ENCODE results near the gene PAX2.
A peak's percentile ranks its signal among the peaks of the same experiment; 100 is the strongest.

Gene PAX2

DNA sequence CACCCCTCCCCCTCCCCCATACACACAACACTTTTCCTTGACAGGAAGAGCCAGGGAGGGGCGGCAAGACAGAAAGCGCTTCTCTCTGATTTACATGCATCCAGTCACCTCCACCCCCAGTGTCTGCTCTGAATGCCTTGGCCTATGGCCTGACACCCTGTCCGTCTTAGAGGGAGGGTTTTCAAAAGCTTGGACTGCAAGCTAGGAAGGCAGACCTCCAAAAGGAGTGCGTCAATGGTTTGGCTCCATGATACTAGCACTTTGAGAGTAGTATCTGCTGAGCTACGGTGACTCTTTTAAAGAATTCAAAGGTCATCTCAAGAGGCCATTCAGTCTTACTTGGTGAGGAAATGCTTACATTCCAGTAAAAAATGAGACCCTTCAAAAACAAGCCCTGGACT, 20.3 kb upstream of the PAX2 start:
- no peak for DNase-seq

DNA sequence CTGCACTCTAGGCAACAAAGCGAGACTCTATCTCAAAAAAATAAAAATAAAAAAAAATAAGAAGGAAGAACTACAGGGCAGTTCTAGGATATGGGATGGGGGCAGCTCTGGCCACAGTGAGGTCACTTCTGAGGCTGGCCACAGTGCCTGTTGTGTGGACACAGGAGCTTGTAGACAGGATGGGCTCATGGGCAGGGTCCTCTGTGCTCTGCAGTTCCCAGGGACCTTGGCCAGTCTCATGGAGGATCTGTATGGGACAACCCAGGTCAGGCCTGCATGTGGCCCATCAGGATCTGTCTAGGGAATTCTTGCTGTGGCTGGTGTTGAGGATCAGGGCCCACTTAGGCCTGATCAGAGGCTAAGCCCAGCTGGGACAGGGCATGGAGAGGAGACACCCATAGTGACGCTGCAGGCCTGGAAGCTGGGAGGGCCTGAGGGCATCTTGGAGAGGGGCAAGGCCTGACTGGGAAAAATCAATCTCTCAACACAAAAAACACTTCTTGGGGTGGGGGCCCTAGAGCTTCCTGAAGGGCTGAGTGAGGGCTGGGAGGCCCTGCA, 19.4 kb upstream of the PAX2 start:
- no peak for DNase-seq

DNA sequence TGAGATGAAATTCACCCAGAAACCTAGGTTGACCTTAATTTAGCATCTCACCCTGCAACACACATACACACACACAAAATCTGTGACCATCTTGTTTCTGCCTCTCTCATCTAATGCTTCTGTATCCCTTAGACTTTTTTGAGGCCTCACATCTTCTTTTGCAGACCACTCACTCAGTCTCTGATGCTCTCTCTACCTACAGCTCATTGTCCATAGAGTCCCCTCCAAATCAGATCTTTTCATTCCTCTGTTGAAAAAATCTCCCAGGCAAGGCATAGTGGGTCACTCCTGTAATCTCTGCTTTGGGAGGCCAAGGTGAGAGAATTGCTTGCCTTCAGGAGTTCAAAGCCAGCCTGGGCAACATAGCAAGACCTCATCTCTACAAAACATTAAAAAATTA, 17.6 kb upstream of the PAX2 start:
- no peak for DNase-seq

DNA sequence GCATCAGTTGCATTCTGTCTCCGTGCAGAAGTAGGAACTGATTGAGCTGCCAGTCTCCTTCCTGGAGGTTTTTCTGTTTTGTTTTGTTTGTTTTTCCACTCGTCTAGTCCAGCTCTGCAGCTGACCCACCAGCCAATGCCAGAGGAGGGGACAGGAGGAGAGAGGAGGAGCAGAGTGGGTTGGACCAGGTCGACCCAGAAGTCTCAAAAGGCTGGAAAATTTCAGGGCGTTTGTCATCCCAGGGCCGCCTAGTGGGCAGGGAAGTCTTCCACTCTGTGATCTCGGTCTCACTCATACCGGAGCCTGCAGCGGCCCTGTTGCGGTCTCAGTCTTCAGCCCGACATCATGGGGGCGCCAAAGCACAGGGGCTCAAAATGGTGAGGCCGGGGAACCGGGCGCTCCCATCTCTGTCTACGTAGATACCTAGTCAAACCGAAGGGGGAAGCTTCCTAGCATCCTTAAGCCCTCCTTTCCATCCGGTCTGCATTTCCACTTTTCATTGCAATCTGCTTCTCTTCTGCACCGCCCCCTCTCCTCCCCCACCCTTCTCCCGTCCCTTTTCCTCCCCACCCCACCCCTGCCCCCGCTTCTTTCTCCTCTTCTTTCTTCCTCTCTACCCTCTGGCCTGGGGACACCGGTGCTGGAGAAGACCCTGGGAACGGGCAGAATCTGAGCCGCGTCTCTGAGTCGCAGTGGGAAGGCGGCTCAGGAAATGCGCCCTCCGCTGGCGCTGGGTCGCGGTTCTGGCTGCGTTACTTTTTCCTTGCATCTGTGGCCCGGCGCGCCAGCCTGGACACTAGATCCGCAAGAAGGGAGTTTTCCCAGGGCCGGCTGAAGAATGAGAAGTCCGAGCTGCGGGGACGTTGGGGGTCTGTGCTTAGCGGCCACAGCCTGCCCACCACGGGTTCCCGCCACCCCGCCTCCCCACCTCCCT, 16.2 kb upstream of the PAX2 start:
- DNase-seq: peak; percentile 13

DNA sequence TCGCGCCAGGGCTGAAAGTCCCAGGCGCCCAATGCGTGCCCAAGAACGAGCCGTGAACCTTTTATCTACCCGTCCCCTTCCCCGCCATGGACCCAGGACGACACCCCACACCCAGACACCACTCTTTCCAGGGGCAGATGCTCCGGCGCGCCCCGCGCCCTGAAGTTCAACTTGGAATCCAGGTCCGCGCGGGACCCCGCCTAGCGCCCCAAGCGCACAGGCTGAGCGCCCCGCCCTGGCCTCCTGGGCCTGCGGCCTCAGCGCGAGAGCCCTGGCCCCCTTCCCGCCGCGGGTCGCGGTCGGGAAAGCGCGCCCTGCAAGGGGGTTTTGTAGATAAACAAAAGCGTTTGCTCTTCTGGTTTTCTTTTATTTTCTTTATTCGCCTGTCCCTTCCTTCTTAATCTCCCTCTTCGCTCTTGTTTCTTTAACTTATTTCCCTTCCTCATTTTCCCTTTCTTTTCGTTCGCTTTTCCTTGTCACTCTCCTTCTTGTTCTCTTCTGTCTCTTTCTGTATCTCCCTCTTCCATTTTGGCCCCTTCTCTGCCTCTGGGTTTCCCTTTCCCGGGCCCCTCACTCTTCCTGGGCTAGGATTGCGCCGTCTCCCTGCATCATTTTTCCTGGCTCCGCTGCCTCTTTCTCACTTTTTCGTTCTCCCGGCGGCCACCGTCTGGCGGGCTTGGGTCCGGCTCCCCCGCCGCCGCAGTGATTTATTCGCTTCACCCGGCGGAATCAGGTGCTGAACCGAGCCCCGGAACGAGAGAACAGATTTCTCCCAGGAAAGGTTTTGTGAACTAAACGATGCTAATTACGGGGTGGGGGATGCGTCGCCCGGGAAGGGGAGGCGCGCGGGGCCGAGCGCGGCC, 15.3 kb upstream of the PAX2 start:
- DNase-seq: no peak

DNA sequence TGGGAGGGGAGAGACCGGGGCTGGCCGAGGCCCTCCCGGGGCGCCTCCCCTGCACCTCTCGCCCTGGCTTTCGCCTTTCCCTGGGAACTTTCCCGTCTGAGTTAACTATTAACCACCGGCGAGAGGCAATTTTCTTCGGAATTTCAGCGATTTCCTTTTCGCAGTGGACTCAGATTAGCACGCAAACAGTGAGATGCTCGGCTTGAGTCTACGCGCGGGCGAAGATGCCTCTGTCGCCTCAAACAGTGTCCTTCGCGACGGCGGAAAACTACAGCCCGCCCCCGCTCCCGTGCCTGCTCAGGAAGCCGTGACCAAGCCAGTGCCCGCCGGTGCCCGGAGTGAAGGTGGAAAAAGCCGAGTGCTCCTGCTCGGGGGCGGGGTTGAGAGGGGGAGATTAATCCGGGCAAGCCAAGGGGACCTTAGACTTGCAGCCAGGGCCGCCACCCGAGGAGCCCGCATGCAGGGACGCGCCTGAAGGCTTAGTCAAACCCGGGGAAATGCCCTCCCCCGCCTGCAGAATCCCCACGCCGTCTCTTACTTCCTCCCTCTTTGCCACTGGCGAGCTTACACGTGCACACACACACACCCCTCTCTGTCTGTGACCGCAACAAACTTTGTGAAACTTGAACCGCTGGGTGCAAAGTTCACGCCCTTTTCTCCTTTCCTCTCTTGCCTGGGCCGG, 14.5 kb upstream of the PAX2 start:
- DNase-seq: no peak

- no peak for DNase-seq
Observed at GRCh38 chr10:100731407-100732240, 13.8 kb upstream of the PAX2 start.

DNA sequence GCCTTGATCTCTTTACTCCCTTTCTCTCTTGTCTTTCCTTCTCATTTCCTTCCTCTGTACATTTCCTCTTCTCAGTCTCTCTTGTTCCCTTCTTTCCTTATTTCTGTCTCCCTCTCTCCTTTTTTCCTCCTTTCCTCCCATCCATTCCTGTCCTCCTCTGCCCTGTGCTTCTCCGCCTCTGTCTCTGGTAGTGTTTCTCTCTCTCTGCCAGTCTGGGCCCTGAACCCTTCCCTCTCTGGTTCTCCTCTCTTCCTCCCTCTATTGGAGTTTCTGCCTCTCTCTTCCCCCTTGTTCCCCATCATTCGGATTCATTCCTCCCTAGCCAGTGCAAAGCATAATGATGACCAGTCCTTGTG, 13.2 kb upstream of the PAX2 start:
- DNase-seq: no peak

DNA sequence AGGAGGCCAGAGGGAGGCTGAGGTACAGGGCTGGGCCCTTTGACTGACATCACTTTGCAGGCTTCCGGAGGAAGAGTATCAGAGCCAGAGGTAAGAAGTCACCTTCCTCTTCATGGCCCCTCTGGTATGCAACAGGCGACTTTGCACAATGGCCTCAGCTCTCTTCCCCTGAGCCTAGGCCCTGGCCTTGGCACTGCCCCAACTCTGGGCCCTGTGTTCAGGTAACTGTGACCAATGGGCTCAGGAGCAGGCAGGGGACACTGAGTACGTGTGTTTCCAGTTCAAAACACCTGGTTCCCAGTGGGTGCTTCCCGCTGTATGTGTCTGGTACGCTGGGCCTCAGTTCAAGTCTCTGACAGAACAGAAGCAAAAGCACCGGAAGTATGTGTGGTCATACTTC, 12.1 kb upstream of the PAX2 start:
- no peak for DNase-seq

DNA sequence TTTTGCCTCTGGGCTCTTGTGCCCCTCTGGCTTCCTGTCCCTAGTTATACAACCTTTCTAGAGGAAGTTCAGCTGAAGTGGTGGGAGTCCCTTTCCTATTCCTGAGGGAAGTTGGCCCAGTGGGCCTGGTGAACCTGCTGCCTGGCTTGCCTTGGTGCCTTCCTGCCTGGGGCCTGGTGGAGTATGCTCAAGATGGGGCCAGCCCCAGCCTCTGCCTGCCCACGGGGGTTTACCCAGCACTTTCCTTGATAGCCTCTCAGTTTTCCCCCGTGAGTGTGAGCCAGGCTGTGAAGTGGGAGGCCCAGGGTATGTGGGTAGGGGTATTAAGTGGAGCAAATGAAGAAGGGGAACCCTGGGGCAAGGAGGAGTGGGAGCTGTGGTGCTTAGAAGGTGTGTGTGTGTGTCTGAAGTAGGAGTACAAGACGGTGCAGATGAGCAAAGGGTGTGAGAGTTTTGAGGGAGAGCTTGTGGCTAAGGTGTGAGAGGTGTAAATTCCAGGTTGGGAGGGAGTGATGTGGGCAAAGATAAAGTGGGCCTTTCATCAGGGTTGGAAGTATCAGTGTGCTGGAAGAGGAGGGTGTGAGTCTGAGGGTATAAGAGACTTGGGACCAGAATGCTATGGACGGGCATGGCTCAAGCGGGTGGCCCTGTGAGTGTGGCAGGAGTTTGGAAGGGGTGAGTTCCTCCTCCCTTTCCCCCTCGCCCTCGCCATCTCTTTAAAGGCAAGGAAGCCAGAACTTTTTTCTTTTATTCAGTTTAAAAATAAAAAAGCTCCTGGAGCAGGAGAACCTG, 10.9 kb upstream of the PAX2 start:
- DNase-seq: no peak

DNA sequence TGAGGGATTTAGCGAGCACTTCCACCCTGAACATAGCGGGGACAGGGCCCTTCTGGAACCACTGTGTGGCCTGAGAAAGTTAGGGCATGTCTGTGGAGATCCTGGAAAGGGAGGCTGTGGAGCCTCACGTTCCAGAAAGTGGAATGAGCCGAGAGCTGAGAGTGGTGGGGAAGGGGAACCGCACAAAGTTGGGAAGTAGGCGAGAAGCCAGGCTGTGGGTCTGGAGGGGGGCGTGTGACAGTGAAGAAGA, 10.4 kb upstream of the PAX2 start:
- DNase-seq: no peak

- DNase-seq: no peak
Observed at GRCh38 chr10:100735337-100736143, 9.8 kb upstream of the PAX2 start.

- no peak for DNase-seq
Observed at GRCh38 chr10:100736144-100736808, 9.1 kb upstream of the PAX2 start.

- DNase-seq: no peak
Observed at GRCh38 chr10:100736809-100737354, 8.5 kb upstream of the PAX2 start.

DNA sequence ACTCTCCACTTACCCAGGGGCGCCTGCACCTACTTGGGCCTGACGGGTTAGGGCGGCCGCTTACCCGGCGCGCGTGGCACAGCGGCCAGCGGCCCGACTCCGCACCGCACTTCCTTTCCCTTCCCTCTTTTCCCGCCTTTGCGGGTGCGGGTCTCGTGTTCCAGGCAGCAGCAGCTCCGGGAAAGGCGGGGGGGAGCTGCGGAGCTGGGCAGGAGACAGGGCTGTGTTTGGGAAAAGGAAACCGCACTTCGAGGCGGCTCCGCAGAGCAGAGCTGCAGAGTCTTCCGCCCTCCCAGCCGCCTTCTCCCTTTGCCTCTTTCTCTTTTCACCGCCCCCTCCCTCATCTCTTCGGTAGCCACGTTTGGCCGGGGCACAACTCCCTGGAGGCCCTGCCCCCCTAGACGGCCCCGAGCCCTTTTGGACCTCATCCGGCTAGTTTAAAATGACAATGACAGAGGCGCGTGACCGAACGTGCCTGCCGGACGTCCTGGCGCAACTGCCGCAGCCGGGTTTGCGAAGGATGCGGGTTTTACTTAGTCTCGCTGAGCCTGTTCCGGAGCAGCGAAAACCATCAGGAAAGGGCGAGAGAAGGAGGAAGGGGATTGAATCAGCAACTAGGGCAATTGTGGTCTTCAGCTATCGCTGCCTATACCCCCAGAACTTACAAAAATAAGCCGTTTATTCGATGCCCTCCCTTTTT, 7.9 kb upstream of the PAX2 start:
- no peak for DNase-seq

GRCh38 chr10:100738055-100738827, 7.1 kb upstream of the PAX2 start:
- DNase-seq: no peak

GRCh38 chr10:100739517-100740368, 5.6 kb upstream of the PAX2 start:
- peak; percentile 10 for DNase-seq

Data from NCI-H526 treated with DMSO at 0.1 percent for 48 hours (cell line).